ENCODE results near the gene LRFN3.
"Not testable (repeated sequence)": the region's sequence is repeated elsewhere in the genome, so short reads cannot be mapped to it uniquely, and the experiment has no call there.

Gene LRFN3

GRCh38 chr19:35905178-35905727 lies 30.9 kb upstream of the LRFN3 start:
- DNase-seq (ENCODE audit: insufficient read length, low spot score) (no peak), FAIRE-seq (no peak)

GRCh38 chr19:35907377-35907745 lies 28.8 kb upstream of the LRFN3 start:
- no peak for FAIRE-seq
- no peak for DNase-seq (ENCODE audit: insufficient read length, low spot score)

DNA sequence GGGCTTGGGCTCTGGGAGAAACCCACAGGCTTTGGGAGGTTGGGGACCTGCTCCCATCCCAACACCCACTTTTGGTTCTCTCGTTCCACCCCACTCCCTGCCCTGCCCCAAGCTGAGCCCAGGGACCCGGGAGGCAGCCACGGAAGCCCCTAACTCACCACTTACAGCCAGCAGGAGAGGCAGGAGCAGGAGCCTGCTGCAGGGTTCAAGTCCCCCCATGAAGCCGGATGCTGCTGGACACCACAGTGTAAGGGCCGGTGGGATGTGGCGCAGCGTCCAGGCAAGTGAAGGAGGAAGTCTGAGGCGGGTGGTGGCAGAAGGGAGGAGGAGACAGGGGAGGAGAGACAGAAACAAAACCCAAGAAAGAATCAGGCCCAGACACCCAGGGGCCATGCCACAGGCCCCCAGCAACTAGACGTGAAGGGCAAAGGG lies 28.1 kb upstream of the LRFN3 start, which contains the start of gene TYROBP:
TSS of gene TYROBP (minus strand) at position 286 of the 432 bp plus-strand sequence. CDS start at position 219, 67 bp downstream.
- DNase-seq (ENCODE audit: insufficient read length, low spot score) (no peak), FAIRE-seq (no peak)

- FAIRE-seq: peak; percentile 69
- no peak for DNase-seq (ENCODE audit: insufficient read length, low spot score)
Observed at GRCh38 chr19:35908973-35909683, 27.0 kb upstream of the LRFN3 start.

DNA sequence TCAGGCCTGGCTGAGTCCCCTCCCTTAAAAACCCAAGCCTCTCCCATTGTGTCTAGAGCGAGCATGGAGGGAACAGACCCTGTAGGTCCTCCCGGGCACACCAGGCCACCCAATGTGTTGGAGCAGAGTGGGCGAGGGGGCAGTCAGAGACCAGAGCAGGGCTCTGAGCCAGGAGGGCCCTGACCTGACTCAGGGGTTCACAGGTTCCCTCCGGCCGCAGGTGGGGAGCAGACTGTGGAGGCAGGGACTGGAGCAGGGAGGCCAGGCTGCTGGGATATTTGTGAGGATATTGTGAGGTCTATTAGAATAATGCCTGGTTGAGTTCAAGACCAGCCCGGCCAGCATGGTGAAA lies 26.5 kb upstream of the LRFN3 start:
- no peak for FAIRE-seq

GRCh38 chr19:35910355-35910754 lies 25.8 kb upstream of the LRFN3 start:
- not testable (repeated sequence) for DNase-seq (ENCODE audit: insufficient read length, low spot score); FAIRE-seq

More for the DNA sequence above, 26.5 kb upstream of the LRFN3 start:
- DNase-seq (ENCODE audit: insufficient read length, low spot score): no peak

GRCh38 chr19:35911173-35911572 lies 25.0 kb upstream of the LRFN3 start:
- FAIRE-seq (no peak), DNase-seq (ENCODE audit: insufficient read length, low spot score) (no peak)

GRCh38 chr19:35911790-35912189 lies 24.4 kb upstream of the LRFN3 start:
- no peak for FAIRE-seq
- no peak for DNase-seq (ENCODE audit: insufficient read length, low spot score)

DNA sequence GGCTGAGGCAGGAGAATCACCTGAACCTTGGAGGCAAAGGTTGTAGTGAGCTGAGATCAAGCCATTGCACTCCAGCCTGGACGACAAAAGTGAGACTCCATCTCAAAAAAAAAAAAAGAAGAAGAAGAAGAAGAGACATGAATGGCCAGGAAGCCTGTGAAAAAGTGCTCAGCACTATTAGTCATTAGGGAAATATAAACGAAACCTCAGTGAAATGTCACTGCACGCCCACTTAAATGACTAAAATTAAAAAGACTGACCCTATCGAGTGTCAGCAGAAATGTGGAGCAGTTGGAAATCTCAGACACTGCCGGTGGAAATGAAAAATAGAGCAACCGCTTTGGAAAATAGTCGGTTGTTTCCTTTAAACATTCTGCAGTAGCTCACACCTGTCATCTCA lies 22.6 kb upstream of the LRFN3 start:
- FAIRE-seq: peak; percentile 64
- no peak for DNase-seq (ENCODE audit: insufficient read length, low spot score)

DNA sequence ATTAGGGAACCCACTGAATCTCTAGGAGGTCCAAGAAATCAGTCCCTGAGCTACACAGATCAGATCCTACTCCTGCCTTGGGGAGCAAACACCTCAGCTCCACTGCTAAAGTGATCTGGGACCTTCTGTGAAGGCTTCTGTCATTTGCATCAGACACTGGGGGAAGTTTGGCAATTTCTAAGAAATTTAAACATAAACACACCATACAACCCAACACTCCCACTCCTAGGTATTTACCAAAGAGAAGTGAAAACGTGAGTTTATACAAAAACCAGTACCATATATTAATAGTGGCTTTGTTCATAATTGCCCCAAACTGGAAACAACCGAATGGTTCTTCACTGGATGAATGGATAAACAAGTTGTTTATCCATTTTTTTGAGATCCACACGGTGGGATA lies 20.7 kb upstream of the LRFN3 start:
- FAIRE-seq (peak; percentile 33), DNase-seq (ENCODE audit: insufficient read length, low spot score) (no peak)

- FAIRE-seq (no peak), DNase-seq (ENCODE audit: insufficient read length, low spot score) (no peak)
Observed at GRCh38 chr19:35919306-35919705, 16.9 kb upstream of the LRFN3 start.

DNA sequence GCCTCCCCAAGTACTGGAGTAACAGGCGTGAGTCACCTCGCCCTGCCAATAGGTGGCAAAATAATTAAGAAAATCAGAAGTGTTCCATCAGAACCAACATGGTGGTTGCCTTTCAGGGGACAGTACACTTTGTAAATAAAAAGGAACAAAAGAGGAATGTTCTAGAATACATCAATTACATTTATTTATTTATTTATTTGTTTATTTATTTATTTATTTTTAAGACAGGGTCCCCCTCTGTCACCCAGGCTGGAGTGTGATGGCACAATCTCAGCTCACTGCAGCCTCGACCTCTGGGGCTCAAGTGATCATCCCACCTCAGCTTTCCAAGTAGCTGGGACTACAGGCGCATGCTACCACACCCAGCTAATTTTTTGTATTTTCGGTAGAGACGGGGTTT lies 15.2 kb upstream of the LRFN3 start:
- FAIRE-seq (no peak), DNase-seq (ENCODE audit: insufficient read length, low spot score) (no peak)

- DNase-seq (ENCODE audit: insufficient read length, low spot score) (no peak), FAIRE-seq (no peak)
Observed at GRCh38 chr19:35925501-35925900, 10.7 kb upstream of the LRFN3 start.

- FAIRE-seq (peak; percentile 28), DNase-seq (ENCODE audit: insufficient read length, low spot score) (no peak)
Observed at GRCh38 chr19:35928507-35928906, 7.7 kb upstream of the LRFN3 start.

DNA sequence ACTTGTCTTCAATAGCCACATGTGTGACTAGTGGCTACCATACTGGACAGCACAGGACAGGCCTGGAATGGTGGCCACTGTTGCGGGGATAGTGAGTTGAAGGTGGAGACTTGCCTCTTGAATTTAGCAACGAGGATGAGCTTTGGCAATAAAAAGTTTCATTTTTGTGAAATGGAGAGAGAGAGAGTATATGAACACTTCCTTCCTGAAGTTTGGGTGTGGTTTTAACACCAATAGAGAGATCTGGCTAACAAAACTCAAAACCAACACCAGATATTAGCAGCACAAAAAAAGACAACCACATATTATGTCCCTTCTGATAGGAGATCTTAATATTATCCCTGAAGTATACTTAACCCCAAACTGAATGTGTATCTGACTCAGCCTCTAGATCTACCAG lies 6.3 kb upstream of the LRFN3 start:
- DNase-seq (ENCODE audit: insufficient read length, low spot score): no peak
- peak; percentile 70 for FAIRE-seq

GRCh38 chr19:35931161-35931873 lies 4.9 kb upstream of the LRFN3 start:
- FAIRE-seq: peak; percentile 98
- peak; percentile 100 for DNase-seq (ENCODE audit: insufficient read length, low spot score)

- FAIRE-seq (no peak), DNase-seq (ENCODE audit: insufficient read length, low spot score) (no peak)
Observed at GRCh38 chr19:35931874-35932202, 4.3 kb upstream of the LRFN3 start.

DNA sequence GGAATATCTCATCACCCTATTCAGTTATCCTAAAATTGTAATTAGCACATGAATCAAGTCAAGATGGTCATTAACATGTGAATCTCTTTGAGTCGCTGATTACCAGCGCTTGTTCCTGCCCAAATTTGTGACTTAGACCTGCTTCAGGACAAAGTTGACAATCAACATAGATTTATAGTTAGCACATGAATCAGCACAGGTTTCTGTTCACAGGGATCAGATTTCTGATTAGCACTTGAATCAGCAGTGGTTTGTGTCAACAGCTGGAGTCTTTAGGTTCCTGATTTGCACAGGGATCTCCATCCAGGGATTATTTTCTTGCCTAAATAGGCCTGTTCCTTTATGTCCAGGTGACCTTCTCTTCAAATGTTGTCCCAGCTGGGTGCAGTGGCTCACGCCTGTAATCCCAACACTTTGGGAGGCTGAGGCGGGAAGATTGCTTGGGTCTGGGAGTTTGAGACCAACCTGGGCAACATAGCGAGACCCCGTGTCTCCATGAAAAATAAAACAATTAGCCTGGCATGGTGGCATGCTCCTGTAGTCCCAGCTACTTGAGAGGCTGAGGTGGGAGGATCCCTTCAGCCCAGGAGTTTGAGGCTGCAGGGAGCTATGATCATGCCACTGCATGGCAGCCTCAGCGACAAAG lies 3.8 kb upstream of the LRFN3 start:
- FAIRE-seq (no peak), DNase-seq (ENCODE audit: insufficient read length, low spot score) (no peak)

DNA sequence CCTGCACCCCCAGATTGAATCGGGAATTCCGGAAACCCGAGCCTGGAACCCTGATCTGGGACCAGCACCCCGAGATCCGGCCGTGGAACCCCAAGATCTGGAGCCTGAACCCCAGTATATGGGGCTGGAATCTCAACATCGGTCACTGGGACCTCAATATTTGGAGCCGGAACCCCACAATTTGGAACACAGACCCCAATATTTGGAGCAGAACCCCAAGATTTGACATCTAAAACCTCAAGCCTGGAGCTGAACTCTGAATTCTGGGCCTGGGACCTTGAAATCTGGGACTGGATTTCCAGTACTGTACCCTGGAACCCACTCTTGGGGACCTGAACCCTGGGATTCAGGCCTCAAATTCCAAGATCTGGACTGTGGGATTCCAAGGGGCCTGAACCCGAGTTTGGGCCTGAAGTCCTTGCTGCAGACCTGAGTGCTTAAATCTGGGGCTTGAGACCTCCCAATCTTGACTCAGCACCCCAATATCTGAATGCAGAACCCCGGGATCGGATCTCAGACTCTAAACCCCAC lies 629 bp downstream of the LRFN3 start:
- DNase-seq (ENCODE audit: insufficient read length, low spot score) (no peak), FAIRE-seq (no peak)

DNA sequence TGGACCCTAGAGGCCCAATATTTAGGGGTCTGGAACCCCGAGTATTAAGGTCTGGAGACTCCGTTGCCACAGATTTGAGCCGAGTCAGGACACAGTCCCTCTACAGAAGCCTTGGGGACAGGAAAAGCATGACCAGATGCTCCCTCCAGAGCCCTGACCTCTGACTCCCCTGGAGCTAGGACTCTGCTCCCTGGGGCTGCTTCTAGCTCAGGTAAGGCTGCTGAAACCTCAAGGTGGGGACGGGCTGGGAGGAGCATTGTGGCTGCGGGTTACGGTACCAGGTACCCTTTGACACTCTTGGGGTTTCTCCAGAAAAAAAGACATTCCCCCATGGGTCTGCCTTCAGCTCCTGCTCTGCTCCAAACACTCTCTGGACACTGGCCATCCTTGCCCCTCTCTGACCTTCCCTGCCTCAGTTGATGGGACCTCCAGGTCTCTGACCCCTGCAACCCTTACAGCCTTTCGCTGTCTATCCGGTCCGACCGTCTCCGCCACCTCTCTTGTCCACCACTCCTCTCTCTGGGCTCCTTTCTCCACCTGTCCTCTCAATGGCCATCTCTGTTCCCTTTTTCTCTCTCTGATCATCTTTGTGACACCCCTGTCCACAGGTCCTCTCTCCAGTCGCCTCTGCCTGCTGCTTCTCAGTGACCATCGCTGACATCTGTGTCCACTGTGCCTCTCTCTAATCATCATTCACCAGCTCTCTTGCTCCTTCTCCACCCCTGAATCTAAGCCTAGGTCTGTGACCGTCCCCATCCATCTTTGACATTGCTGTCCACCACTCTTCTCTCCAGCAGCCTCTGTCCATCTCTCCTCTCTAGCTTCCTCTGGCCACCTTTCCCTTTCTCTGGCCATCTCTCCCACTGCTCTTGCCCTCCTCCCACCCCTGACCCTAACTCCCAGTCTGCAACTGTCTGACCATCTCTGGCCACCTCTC lies 1.4 kb downstream of the LRFN3 start:
- FAIRE-seq: no peak
- DNase-seq (ENCODE audit: insufficient read length, low spot score): no peak

All from GM19239 (cell line).